Measurements from ENCODE around the gene MRPS27.
"Not testable (repeated sequence)": the region's sequence is repeated elsewhere in the genome, so short reads cannot be mapped to it uniquely, and the experiment has no call there.

- not testable (repeated sequence) for TF ChIP-seq POLR2AphosphoS5 (IDR thresholded peaks at IDR 0.05; ENCODE audit: borderline replicate concordance, low read depth, low read length); EZH2 (IDR thresholded peaks at IDR 0.05); FOXP2 (optimal IDR thresholded peaks at IDR 0.05; ENCODE audit: control extremely low read depth, extremely low read length, insufficient read depth)
Observed at GRCh38 chr5:72319435-72319975, 535 bp downstream of the MRPS27 start.
